MCF 10A (cell line): ENCODE results near the gene SPOUT1. TPM values are rescaled to one million over a fixed set of nuclear protein-coding genes. Genes with fewer than 3 reads are reported as not detected.

Experiments used
- BruUV-seq: library from RNA; stranded (reverse); fragments of 400-500 nt; replicated peaks from 2 replicates; lab custom pipeline; 2021; lab: Mats Ljungman, UMichigan
- CTCF ChIA-PET: fragments of 300-600 bp; sonication (Branson Sonifier 250); formaldehyde crosslinking; extraction: SDS; loops from one replicate; lab custom pipeline; 2021; ENCODE audit warnings: antibody characterized with exemption, inconsistent platforms; lab: Yijun Ruan, JAX
- POLR2A ChIA-PET: fragments of 300-600, 350-650 bp; sonication (Branson Sonifier 250); formaldehyde crosslinking; extraction: SDS; loops from one replicate; lab custom pipeline; 2020; ENCODE audit warnings: antibody characterized with exemption, inconsistent platforms; lab: Yijun Ruan, JAX
- DNase-seq: peaks from one replicate; pipeline ENCODE4 v3.0.0-alpha.2; 2018; ENCODE audit not compliant: unreplicated experiment
- H3K27ac Mint-ChIP-seq: one replicate; pipeline ENCODE4 v1.8.0; 2022; ENCODE audit warnings: mild to moderate bottlenecking, low read depth, mixed read lengths; ENCODE audit not compliant: unreplicated experiment
- H3K27me3 Mint-ChIP-seq: one replicate; pipeline ENCODE4 v1.8.0; 2022; ENCODE audit warnings: mixed read lengths; ENCODE audit not compliant: insufficient read depth, unreplicated experiment
- H3K36me3 Mint-ChIP-seq: one replicate; pipeline ENCODE4 v1.8.0; 2022; ENCODE audit warnings: mild to moderate bottlenecking, moderate library complexity, mixed read lengths; ENCODE audit not compliant: insufficient read depth, unreplicated experiment
- H3K4me1 Mint-ChIP-seq: one replicate; pipeline ENCODE4 v1.8.0; 2022; ENCODE audit warnings: mixed read lengths; ENCODE audit not compliant: insufficient read depth, unreplicated experiment
- H3K4me3 Mint-ChIP-seq: one replicate; pipeline ENCODE4 v1.8.0; 2022; ENCODE audit warnings: mild to moderate bottlenecking, moderate library complexity, mixed read lengths; ENCODE audit not compliant: unreplicated experiment
- H3K9me3 Mint-ChIP-seq: one replicate; pipeline ENCODE4 v1.8.0; 2022; ENCODE audit warnings: mixed read lengths; ENCODE audit not compliant: unreplicated experiment
- CTCF ChIP-seq: fragments of 200-600 bp; IDR thresholded peaks from one replicate; pipeline ENCODE4 v1.8.0; 2022; ENCODE audit warnings: antibody characterized with exemption, mild to moderate bottlenecking; ENCODE audit not compliant: unreplicated experiment
- intact Hi-C: fragments of 100-400 bp; cut with micrococcal nuclease; formaldehyde crosslinking; loops from 2 replicates; pipeline ENCODE4 v1.14.1; 2022
- total RNA-seq: library from RNA; stranded (reverse); gene quantifications from 2 replicates; pipeline ENCODE4 v1.2.3, GENCODE V29; 2022

SPOUT1 gene
- total RNA-seq, 1 experiment from 2014 or later, result 32.4 TPM

- intact Hi-C loops, result loop anchor here (10.0 kb wide), 1 partner anchor 176 kb away; no protein-coding TSS in a partner anchor
- Mint-ChIP-seq H3K4me3 (no peak overlapping the region), H3K9me3 (no peaks in the 10 kb centered on the region), H3K36me3 (peaks cover 8% of the 10 kb centered on the region), H3K4me1 (no peaks in the 10 kb centered on the region), H3K27ac (no peak overlapping the region), H3K27me3 (no peaks in the 10 kb centered on the region)
- no TSS peak for BruUV-seq
- CTCF ChIA-PET, result interaction anchor here (0.7 kb wide), 1 partner anchor 10 kb away, joined by 6 read pairs; no protein-coding TSS in a partner anchor
- POLR2A ChIA-PET, result interaction anchor here (0.6 kb wide), 1 partner anchor 171 kb away, joined by 3 read pairs; no protein-coding TSS in a partner anchor
- no peak for TF ChIP-seq CTCF
- no peak for DNase-seq
These were observed 18.7 kb downstream of the SPOUT1 start for GRCh38 chr9:128810873-128811272.

GRCh38 chr9:128809831-128810230 is 19.8 kb downstream of the SPOUT1 start:
- ChIA-PET POLR2A (interaction anchor here (0.6 kb wide), 1 partner anchor 20 kb away, joined by 3 read pairs; no protein-coding TSS in a partner anchor), CTCF (no interaction called here)
- Mint-ChIP-seq H3K27ac (no peak overlapping the region), H3K36me3 (peaks cover 16% of the 10 kb centered on the region), H3K4me3 (no peak overlapping the region), H3K4me1 (no peaks in the 10 kb centered on the region), H3K27me3 (no peaks in the 10 kb centered on the region), H3K9me3 (no peaks in the 10 kb centered on the region)
- no peak for TF ChIP-seq CTCF
- intact Hi-C loops, result loop anchor here (10.0 kb wide), 1 partner anchor 175 kb away; no protein-coding TSS in a partner anchor
- BruUV-seq, result no TSS peak
- no peak for DNase-seq

DNA sequence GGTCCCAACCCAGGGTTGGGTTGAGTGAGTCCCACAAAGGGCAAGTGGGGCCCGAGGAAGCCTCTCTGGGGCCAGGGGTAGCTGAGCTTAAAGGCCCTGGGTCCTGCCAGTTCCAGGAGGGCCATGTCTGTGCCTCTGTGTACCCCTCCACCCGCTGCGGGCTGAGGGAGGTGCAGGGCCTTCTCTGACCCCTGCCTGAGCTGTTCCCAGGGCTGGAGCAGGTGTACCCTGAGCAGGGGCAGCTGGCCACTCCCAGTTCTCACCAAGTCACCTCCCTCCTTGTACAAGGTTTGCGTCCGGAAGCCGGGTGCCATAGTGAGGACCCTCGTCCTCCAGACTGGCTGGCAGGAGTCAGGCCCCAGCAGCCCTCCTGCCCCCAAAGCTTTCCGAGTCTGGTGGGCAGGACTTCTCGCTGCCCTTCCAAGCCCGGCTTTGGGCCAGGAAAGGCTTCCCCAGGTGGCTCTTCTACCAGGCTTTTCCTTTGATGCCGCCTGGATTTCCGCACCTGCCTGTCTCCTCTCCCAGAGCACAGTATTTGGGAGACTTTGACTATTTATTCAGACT is 20.5 kb downstream of the SPOUT1 start:
- TF ChIP-seq CTCF, result no peak
- no peaks in the 10 kb centered on the region for H3K9me3 Mint-ChIP-seq
- intact Hi-C loops, result no loop called here
- H3K27me3 Mint-ChIP-seq, result no peaks in the 10 kb centered on the region
- H3K4me3 Mint-ChIP-seq, result no peak overlapping the region
- ChIA-PET POLR2A (interaction anchor here (0.6 to 0.9 kb wide), 3 partner anchors 9 to 174 kb away, joined by 3 to 6 read pairs (median 3); partner anchors contain the start of gene ENDOG), CTCF (interaction anchor here (0.7 to 1.0 kb wide), 2 partner anchors 9 kb away, joined by 3 to 4 read pairs; partner anchors contain the start of gene ENDOG)
- BruUV-seq, result no TSS peak
- peaks cover 23% of the 10 kb centered on the region for H3K36me3 Mint-ChIP-seq
- DNase-seq, result no peak
- no peak overlapping the region for H3K27ac Mint-ChIP-seq
- no peaks in the 10 kb centered on the region for H3K4me1 Mint-ChIP-seq

- Mint-ChIP-seq H3K27me3 (no peaks in the 10 kb centered on the region), H3K4me1 (no peaks in the 10 kb centered on the region), H3K9me3 (no peaks in the 10 kb centered on the region), H3K27ac (peak overlapping the region; percentile 34), H3K36me3 (peaks cover 29% of the 10 kb centered on the region), H3K4me3 (no peak overlapping the region)
- intact Hi-C loops, result no loop called here
- POLR2A ChIA-PET, result interaction anchor here (0.8 to 0.9 kb wide), 2 partner anchors 10 to 173 kb away, joined by 3 to 6 read pairs; partner anchors contain the start of gene ENDOG
- no TSS peak for BruUV-seq
- CTCF ChIA-PET, result interaction anchor here (0.7 to 1.0 kb wide), 2 partner anchors 8 to 9 kb away, joined by 3 to 4 read pairs; partner anchors contain the start of gene ENDOG
- no peak for TF ChIP-seq CTCF
- DNase-seq, result no peak
These were observed 21.1 kb downstream of the SPOUT1 start for GRCh38 chr9:128808543-128808942.
